SK-N-SH treated with all-trans-retinoic acid at 6 μM for 48 hours (cell line): ENCODE results near the gene RBM17.

ENCODE experiments used
- CSDC2 ChIP-seq: fragments of 250-450 bp; sonication (Bioruptor Pico); IDR thresholded peaks from 2 replicates; pipeline ENCODE4 v1.5.0; 2020; ENCODE audit warnings: mild to moderate bottlenecking, moderate library complexity
- OSR1 ChIP-seq: fragments of 250-450 bp; sonication (Bioruptor Pico); IDR thresholded peaks from 2 replicates; pipeline ENCODE4 v1.8.0; 2022; ENCODE audit warnings: moderate library complexity, mild to moderate bottlenecking, inconsistent platforms
- PATZ1 ChIP-seq: fragments of 250-450 bp; sonication (Bioruptor Pico); IDR thresholded peaks from 2 replicates; pipeline ENCODE4 v1.8.0; 2020; ENCODE audit warnings: mild to moderate bottlenecking, moderate library complexity, borderline replicate concordance
- POU6F1 ChIP-seq: fragments of 250-450 bp; sonication (Bioruptor Pico); IDR thresholded peaks from 2 replicates; pipeline ENCODE4 v1.8.0; 2021; ENCODE audit warnings: low read depth, mild to moderate bottlenecking, moderate library complexity, borderline replicate concordance
- RARB ChIP-seq: fragments of 250-450 bp; sonication (Bioruptor Pico); IDR thresholded peaks from 2 replicates; pipeline ENCODE4 v1.8.0; 2021; ENCODE audit warnings: mild to moderate bottlenecking, moderate library complexity
- SNAI2 ChIP-seq: fragments of 250-450 bp; sonication (Bioruptor Pico); IDR thresholded peaks from 2 replicates; pipeline ENCODE4 v1.5.0; 2020; ENCODE audit warnings: mild to moderate bottlenecking, moderate library complexity
- TCF4 ChIP-seq: fragments of 250-450 bp; sonication (Bioruptor Pico); IDR thresholded peaks from 2 replicates; pipeline ENCODE4 v1.8.0; 2021; ENCODE audit warnings: mild to moderate bottlenecking, moderate library complexity, borderline replicate concordance
- ZC3H10 ChIP-seq: fragments of 250-450 bp; sonication (Bioruptor Pico); IDR thresholded peaks from 2 replicates; pipeline ENCODE4 v1.5.1; 2021; ENCODE audit warnings: mild to moderate bottlenecking, moderate library complexity
- ZNF70 ChIP-seq: fragments of 450-650 bp; formaldehyde crosslinking; IDR thresholded peaks from 2 replicates; pipeline ENCODE4 v1.5.0; 2020; ENCODE audit warnings: mild to moderate bottlenecking, moderate library complexity
- TF ChIP-seq, protein P1 (sequence below): fragments of 250-450 bp; sonication (Bioruptor Pico); IDR thresholded peaks from 2 replicates; pipeline ENCODE4 v1.5.1; 2020; ENCODE audit warnings: low read depth, mild to moderate bottlenecking, moderate library complexity
- TF ChIP-seq, protein P2 (sequence below): fragments of 250-450 bp; sonication (Bioruptor Pico); IDR thresholded peaks from 2 replicates; pipeline ENCODE4 v1.5.0; 2020; ENCODE audit warnings: mild to moderate bottlenecking, moderate library complexity
- TF ChIP-seq, protein P3 (sequence below): fragments of 250-450 bp; sonication (Bioruptor Pico); IDR thresholded peaks from 2 replicates; pipeline ENCODE4 v1.5.1; 2021; ENCODE audit warnings: mild to moderate bottlenecking, moderate library complexity

DNA sequence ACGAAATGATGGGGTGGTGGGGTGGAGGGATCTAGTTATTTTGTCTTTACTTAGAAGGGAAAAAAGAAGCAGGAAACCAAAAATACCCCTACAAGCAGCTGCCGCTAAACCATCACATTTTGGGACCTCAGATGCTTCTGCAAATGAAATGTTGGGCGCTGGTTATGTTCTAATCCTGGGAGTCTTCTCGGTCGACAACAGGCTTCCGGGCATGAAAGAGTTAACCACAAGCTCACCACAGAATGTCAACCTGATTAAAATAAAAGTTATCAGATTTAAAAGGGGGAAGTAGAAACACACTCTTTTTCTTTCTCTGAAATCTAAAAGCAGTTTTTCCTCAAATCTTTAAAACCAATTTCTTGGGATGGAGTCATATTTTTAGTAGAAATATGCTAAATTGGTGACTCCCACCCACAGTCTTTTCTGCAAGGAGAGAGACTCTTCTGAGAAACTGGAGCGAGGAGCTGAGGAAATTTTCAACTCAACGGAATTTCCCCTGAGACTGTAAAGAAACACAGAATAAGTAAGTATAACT lies 43.5 kb upstream of the RBM17 start:
- TF ChIP-seq ZNF70 (CRISPR knock-in tag) (no peak), SNAI2 (CRISPR knock-in tag) (no peak), RARB (CRISPR knock-in tag) (no peak), CSDC2 (CRISPR knock-in tag) (no peak), PATZ1 (CRISPR knock-in tag) (no peak), TCF4 (CRISPR knock-in tag) (no peak), ZC3H10 (CRISPR knock-in tag) (no peak), POU6F1 (CRISPR knock-in tag) (no peak), OSR1 (no peak)
- TF ChIP-seq, protein P1, sequence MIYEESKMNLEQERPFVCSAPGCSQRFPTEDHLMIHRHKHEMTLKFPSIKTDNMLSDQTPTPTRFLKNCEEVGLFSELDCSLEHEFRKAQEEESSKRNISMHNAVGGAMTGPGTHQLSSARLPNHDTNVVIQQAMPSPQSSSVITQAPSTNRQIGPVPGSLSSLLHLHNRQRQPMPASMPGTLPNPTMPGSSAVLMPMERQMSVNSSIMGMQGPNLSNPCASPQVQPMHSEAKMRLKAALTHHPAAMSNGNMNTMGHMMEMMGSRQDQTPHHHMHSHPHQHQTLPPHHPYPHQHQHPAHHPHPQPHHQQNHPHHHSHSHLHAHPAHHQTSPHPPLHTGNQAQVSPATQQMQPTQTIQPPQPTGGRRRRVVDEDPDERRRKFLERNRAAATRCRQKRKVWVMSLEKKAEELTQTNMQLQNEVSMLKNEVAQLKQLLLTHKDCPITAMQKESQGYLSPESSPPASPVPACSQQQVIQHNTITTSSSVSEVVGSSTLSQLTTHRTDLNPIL (CRISPR knock-in tag) = no peak
- TF ChIP-seq, protein P2, sequence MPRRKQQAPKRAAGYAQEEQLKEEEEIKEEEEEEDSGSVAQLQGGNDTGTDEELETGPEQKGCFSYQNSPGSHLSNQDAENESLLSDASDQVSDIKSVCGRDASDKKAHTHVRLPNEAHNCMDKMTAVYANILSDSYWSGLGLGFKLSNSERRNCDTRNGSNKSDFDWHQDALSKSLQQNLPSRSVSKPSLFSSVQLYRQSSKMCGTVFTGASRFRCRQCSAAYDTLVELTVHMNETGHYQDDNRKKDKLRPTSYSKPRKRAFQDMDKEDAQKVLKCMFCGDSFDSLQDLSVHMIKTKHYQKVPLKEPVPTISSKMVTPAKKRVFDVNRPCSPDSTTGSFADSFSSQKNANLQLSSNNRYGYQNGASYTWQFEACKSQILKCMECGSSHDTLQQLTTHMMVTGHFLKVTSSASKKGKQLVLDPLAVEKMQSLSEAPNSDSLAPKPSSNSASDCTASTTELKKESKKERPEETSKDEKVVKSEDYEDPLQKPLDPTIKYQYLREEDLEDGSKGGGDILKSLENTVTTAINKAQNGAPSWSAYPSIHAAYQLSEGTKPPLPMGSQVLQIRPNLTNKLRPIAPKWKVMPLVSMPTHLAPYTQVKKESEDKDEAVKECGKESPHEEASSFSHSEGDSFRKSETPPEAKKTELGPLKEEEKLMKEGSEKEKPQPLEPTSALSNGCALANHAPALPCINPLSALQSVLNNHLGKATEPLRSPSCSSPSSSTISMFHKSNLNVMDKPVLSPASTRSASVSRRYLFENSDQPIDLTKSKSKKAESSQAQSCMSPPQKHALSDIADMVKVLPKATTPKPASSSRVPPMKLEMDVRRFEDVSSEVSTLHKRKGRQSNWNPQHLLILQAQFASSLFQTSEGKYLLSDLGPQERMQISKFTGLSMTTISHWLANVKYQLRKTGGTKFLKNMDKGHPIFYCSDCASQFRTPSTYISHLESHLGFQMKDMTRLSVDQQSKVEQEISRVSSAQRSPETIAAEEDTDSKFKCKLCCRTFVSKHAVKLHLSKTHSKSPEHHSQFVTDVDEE = no peak
- TF ChIP-seq, protein P3, sequence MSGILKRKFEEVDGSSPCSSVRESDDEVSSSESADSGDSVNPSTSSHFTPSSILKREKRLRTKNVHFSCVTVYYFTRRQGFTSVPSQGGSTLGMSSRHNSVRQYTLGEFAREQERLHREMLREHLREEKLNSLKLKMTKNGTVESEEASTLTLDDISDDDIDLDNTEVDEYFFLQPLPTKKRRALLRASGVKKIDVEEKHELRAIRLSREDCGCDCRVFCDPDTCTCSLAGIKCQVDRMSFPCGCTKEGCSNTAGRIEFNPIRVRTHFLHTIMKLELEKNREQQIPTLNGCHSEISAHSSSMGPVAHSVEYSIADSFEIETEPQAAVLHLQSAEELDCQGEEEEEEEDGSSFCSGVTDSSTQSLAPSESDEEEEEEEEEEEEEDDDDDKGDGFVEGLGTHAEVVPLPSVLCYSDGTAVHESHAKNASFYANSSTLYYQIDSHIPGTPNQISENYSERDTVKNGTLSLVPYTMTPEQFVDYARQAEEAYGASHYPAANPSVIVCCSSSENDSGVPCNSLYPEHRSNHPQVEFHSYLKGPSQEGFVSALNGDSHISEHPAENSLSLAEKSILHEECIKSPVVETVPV (CRISPR knock-in tag) = no peak
